Heart left ventricle (tissue), 13 donors: ENCODE data around the gene TMEM52B.
A peak's percentile ranks its signal among the peaks of the same experiment; 100 is the strongest.

Experiments used
- POLR2A ChIP-seq, 2 donors: fragments of 450-650 bp; IDR thresholded peaks; one replicate each; pipeline ENCODE4 v1.6.1; 2017; ENCODE audit warnings: antibody characterized with exemption in 2 of 2, mild to moderate bottlenecking in 2 of 2, moderate library complexity in 2 of 2
- TF ChIP-seq, protein P1 (sequence below), 12 donors: fragments of 200-600 bp; sonication (generic) in 4 of 12; IDR thresholded peaks; one replicate each; pipeline versions ENCODE4 v1.5.0 to v1.8.0; 2018 to 2022; ENCODE audit warnings: antibody characterized with exemption in 12 of 12, mild to moderate bottlenecking in 5 of 12
- donor health status: ischemic (EF 13 %, LVEDD 7.1; RV severe dilation, severe dysfunction).
- donor health status: DM: no; HTN: yes; CAD: no.
- donor health status: DM: no; HTN: no; CAD: no.
- donor health status: ischemic (EF 25% LVEDD 6.9; RV normal size, moderate dysfunction).
- donor health status: ischemic (EF 25% LVEDD 5.7; RV mildly dilated, moderate dysfunction).
- donor health status: ischemic (EF 35%, LVEDD 5.7; RV mildly dilated, moderate dysfunction).
- donor health status: nonischemic (EF 11% LVEDD 7.7; RV severe dilation, severe dysfunction).
- donor health status: DM: yes; HTN: yes; CAD: no.
- donor health status: PGD.
- donor health status: ischemic (EF 29% LVEDD 5.4; RV normal size, mild dysfunction).
- donor health status: nonischemic (EF 23%, LVEDD 6.1; RV moderate dilation, normal function).

DNA sequence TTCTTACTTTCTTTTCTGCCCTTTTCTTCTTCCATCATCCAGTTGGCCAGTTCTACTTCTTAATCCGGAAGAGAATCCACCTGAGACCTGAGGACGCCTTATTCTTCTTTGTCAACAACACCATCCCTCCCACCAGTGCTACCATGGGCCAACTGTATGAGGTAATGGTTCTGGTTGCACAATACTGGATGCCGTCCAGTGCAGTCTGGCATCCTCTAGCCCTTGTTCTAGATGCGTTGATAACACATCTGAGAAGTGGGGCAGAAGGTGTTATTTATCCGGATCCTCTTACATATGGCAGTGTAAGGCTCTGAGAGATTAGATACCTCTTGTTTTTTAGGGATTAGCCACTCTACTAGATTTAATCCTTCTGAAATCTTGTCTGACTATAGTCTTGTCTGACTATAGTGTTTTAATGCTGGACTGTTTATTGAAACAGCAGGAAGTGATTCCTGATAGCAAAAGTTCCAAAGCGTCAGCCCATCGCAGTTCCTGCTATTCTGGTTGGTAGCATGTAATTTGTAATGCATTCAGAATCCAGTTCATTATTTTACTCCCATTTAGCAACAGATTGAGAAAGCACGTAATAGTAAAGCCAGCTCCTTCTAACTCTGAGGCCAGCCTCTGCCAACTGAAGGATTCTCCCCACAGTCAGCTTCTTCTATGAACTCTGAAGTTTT lies 41.7 kb downstream of the TMEM52B start:
- TF ChIP-seq, protein P1, sequence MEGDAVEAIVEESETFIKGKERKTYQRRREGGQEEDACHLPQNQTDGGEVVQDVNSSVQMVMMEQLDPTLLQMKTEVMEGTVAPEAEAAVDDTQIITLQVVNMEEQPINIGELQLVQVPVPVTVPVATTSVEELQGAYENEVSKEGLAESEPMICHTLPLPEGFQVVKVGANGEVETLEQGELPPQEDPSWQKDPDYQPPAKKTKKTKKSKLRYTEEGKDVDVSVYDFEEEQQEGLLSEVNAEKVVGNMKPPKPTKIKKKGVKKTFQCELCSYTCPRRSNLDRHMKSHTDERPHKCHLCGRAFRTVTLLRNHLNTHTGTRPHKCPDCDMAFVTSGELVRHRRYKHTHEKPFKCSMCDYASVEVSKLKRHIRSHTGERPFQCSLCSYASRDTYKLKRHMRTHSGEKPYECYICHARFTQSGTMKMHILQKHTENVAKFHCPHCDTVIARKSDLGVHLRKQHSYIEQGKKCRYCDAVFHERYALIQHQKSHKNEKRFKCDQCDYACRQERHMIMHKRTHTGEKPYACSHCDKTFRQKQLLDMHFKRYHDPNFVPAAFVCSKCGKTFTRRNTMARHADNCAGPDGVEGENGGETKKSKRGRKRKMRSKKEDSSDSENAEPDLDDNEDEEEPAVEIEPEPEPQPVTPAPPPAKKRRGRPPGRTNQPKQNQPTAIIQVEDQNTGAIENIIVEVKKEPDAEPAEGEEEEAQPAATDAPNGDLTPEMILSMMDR (IDR thresholded peaks at IDR 0.05): no peak
- peak in 1 of 2 donors; percentile 15 for TF ChIP-seq POLR2A (IDR thresholded peaks at IDR 0.05)
